PC-9 (cell line): ENCODE measurements around the gene SGIP1.

Experiments used
- CTCF ChIP-seq: fragments of 200-600 bp; sonication (generic); conservative IDR thresholded peaks from 2 replicates; pipeline ENCODE4 v1.6.1; 2017; ENCODE audit warnings: mixed run types, antibody characterized with exemption, mild to moderate bottlenecking, moderate library complexity
- EZH2 ChIP-seq: fragments of 200-600 bp; sonication (generic); IDR thresholded peaks from 2 replicates; pipeline ENCODE4 v1.8.0; 2017; ENCODE audit warnings: antibody characterized with exemption, low read depth

- TF ChIP-seq CTCF = no peak
- no peak for TF ChIP-seq EZH2
Measured at GRCh38 chr1:66553846-66554245, 19.9 kb downstream of the SGIP1 start.
